Karpas-422 (cell line): ENCODE measurements around the gene ACOT7. TPM values are rescaled to one million over a fixed set of nuclear protein-coding genes. Genes with fewer than 3 reads are reported as not detected.
"Not testable (repeated sequence)": the region's sequence is repeated elsewhere in the genome, so short reads cannot be mapped to it uniquely, and the experiment has no call there.

Experiments used
- DNase-seq: peaks from one replicate; pipeline ENCODE4 v3.0.0-alpha.2; 2015
- H2AFZ ChIP-seq: fragments of 200-600 bp; sonication (generic); 2 replicates; pipeline ENCODE4 v1.6.1; 2014; ENCODE audit warnings: antibody characterized with exemption, low read length, mixed read lengths
- H3K27ac ChIP-seq: fragments of 200-600 bp; sonication (generic); 2 replicates; pipeline ENCODE4 v1.5.1; 2014; ENCODE audit warnings: mild to moderate bottlenecking, low read length, moderate library complexity
- H3K27me3 ChIP-seq: fragments of 200-600 bp; sonication (generic); 2 replicates; pipeline ENCODE4 v1.6.1; 2014; ENCODE audit warnings: low read length, mixed read lengths
- H3K36me3 ChIP-seq: fragments of 200-600 bp; sonication (generic); 2 replicates; pipeline ENCODE4 v1.6.1; 2014; ENCODE audit warnings: low read length, mixed read lengths; ENCODE audit not compliant: insufficient read depth
- H3K4me1 ChIP-seq: fragments of 200-600 bp; sonication (generic); 2 replicates; pipeline ENCODE4 v1.6.1; 2014; ENCODE audit warnings: mild to moderate bottlenecking, low read length, mixed read lengths
- H3K4me2 ChIP-seq: fragments of 200-600 bp; sonication (generic); 2 replicates; pipeline ENCODE4 v1.6.1; 2014; ENCODE audit warnings: low read length, low read depth, mild to moderate bottlenecking; ENCODE audit not compliant: poor library complexity, severe bottlenecking
- H3K4me3 ChIP-seq: fragments of 200-600 bp; sonication (generic); 2 replicates; pipeline ENCODE4 v1.5.1; 2014; ENCODE audit warnings: mild to moderate bottlenecking, antibody characterized with exemption, low read length, mixed read lengths
- H3K79me2 ChIP-seq: fragments of 200-600 bp; sonication (generic); 2 replicates; pipeline ENCODE4 v1.6.1; 2014; ENCODE audit warnings: mild to moderate bottlenecking, low read length, mixed read lengths
- H3K9ac ChIP-seq: fragments of 200-600 bp; sonication (generic); 2 replicates; pipeline ENCODE4 v1.6.0; 2014; ENCODE audit warnings: low read length
- H3K9me2 ChIP-seq: fragments of 200-600 bp; sonication (generic), shearing (Covaris generic); replicated peaks from 2 replicates; pipeline ENCODE4 v1.6.0; 2014; ENCODE audit warnings: mild to moderate bottlenecking, low read length, moderate library complexity; ENCODE audit not compliant: insufficient read depth
- H3K9me3 ChIP-seq: fragments of 300-700, 200-600 bp; sonication (generic); 2 replicates; pipeline ENCODE4 v1.6.1; 2014; ENCODE audit warnings: low read length, mixed read lengths
- H4K20me1 ChIP-seq: fragments of 200-600 bp; sonication (generic); 2 replicates; pipeline ENCODE4 v1.6.1; 2014; ENCODE audit warnings: mild to moderate bottlenecking, antibody characterized with exemption, low read length, low read depth; ENCODE audit not compliant: insufficient read depth
- total RNA-seq: library from RNA; depleted of rRNA; stranded (reverse); fragments of >200 nt; shearing (Covaris generic); gene quantifications from 2 replicates; pipeline ENCODE4 v1.2.3, GENCODE V29; 2014; ENCODE audit warnings: low replicate concordance

The ACOT7 gene
- total RNA-seq, 1 experiment from 2014 or later: 11.8 TPM

- Histone ChIP-seq H3K36me3 (no peaks in the 10 kb centered on the region; the same call in 1 of the 2 replicates), H3K4me2 (no peak overlapping the region), H3K27me3 (no peaks in the 10 kb centered on the region), H4K20me1 (no peaks in the 10 kb centered on the region), H3K9me3 (no peaks in the 10 kb centered on the region), H3K4me1 (no peaks in the 10 kb centered on the region), H3K9ac (no peak overlapping the region), H3K4me3 (no peak overlapping the region), H3K9me2 (no peaks in the 10 kb centered on the region), H2AFZ (no peak overlapping the region), H3K79me2 (no peaks in the 10 kb centered on the region), H3K27ac (no peak overlapping the region)
- DNase-seq: no peak
Observed at GRCh38 chr1:6309564-6309963, 84.0 kb downstream of the ACOT7 start.

DNA sequence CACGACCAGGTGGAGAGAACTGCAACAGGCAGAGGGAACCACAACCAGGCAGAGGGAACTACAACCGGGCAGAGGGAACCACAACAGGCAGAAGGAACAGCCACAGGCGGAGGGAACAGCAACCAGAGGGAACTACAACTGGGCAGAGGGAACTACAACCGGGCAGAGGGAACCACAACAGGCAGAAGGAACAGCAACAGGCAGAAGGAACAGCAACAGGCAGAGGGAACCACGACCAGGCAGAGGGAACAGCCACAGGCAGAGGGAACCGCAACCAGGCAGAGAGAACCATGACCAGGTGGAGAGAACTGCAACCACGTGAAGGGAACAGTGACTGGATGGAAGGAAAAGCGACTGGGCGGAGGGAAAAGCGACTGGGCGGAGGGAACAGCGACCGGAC, 85.1 kb downstream of the ACOT7 start:
- Histone ChIP-seq H3K4me1 (peaks cover 3% of the 10 kb centered on the region; the same call in 1 of the 2 replicates), H3K9me2 (no peaks in the 10 kb centered on the region), H3K27ac (no peak overlapping the region), H3K9ac (no peak overlapping the region), H3K79me2 (no peaks in the 10 kb centered on the region), H3K9me3 (no peaks in the 10 kb centered on the region), H3K4me2 (no peak overlapping the region), H4K20me1 (no peaks in the 10 kb centered on the region), H3K4me3 (no peak overlapping the region), H3K27me3 (no peaks in the 10 kb centered on the region), H2AFZ (no peak overlapping the region), H3K36me3 (no peaks in the 10 kb centered on the region; the same call in 1 of the 2 replicates)
- DNase-seq: no peak

- H3K9ac ChIP-seq, H2AFZ ChIP-seq, H3K79me2 ChIP-seq, H3K27ac ChIP-seq, H3K9me2 ChIP-seq, H4K20me1 ChIP-seq, H3K4me3 ChIP-seq, H3K4me1 ChIP-seq, H3K4me2 ChIP-seq, H3K27me3 ChIP-seq, H3K36me3 ChIP-seq, DNase-seq, H3K9me3 ChIP-seq: not testable (repeated sequence)
Observed at GRCh38 chr1:6307682-6308081, 85.9 kb downstream of the ACOT7 start.

GRCh38 chr1:6307099-6307498, 86.5 kb downstream of the ACOT7 start:
- Histone ChIP-seq H3K79me2 (no peaks in the 10 kb centered on the region), H3K9ac (no peak overlapping the region), H3K27me3 (no peaks in the 10 kb centered on the region), H4K20me1 (no peaks in the 10 kb centered on the region), H2AFZ (no peak overlapping the region), H3K4me1 (peaks cover 3% of the 10 kb centered on the region; the same call in 1 of the 2 replicates), H3K9me3 (no peaks in the 10 kb centered on the region), H3K4me2 (no peak overlapping the region), H3K4me3 (no peak overlapping the region), H3K36me3 (no peaks in the 10 kb centered on the region; the same call in 1 of the 2 replicates), H3K9me2 (no peaks in the 10 kb centered on the region), H3K27ac (no peak overlapping the region)
- DNase-seq: no peak

- Histone ChIP-seq H2AFZ (no peak overlapping the region), H3K9ac (no peak overlapping the region), H3K79me2 (no peaks in the 10 kb centered on the region), H3K4me1 (peaks cover 3% of the 10 kb centered on the region; the same call in 1 of the 2 replicates), H3K4me3 (no peak overlapping the region), H3K36me3 (no peaks in the 10 kb centered on the region), H3K27ac (no peak overlapping the region), H3K27me3 (no peaks in the 10 kb centered on the region), H4K20me1 (no peaks in the 10 kb centered on the region), H3K9me2 (no peaks in the 10 kb centered on the region), H3K4me2 (no peak overlapping the region), H3K9me3 (no peaks in the 10 kb centered on the region)
- DNase-seq: no peak
Observed at GRCh38 chr1:6303397-6304012, 90.1 kb downstream of the ACOT7 start.

- Histone ChIP-seq H3K4me3 (no peak overlapping the region), H3K9me2 (no peaks in the 10 kb centered on the region), H3K9ac (no peak overlapping the region), H3K9me3 (no peaks in the 10 kb centered on the region), H3K4me1 (peaks cover 3% of the 10 kb centered on the region; the same call in 1 of the 2 replicates), H4K20me1 (no peaks in the 10 kb centered on the region), H2AFZ (no peak overlapping the region), H3K4me2 (no peak overlapping the region), H3K79me2 (no peaks in the 10 kb centered on the region), H3K27me3 (no peaks in the 10 kb centered on the region), H3K27ac (no peak overlapping the region), H3K36me3 (no peaks in the 10 kb centered on the region)
- no peak for DNase-seq
Observed at GRCh38 chr1:6302568-6302967, 91.0 kb downstream of the ACOT7 start.

DNA sequence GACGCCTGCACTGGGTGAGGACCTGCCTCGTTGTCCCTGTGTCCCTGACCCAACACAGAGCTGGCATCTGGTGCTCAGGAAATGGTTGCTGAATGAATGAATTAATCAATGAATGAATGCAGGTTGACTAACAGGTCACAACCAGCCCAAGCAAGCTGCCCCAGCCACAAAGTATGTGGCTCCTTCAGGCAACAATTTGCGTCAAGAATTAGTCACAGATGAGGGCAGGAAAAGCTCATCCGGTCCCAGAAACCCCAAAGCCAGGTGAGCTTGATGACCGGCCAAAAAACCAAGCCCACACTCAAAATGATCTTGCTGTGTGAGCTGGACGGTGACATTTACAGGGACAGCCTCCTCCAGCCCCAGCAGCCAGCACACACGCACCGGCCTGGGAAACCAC, 92.0 kb downstream of the ACOT7 start:
- Histone ChIP-seq H3K4me1 (peaks cover 3% of the 10 kb centered on the region; the same call in 1 of the 2 replicates), H4K20me1 (no peaks in the 10 kb centered on the region), H2AFZ (no peak overlapping the region), H3K9ac (no peak overlapping the region), H3K9me3 (no peaks in the 10 kb centered on the region), H3K27me3 (no peaks in the 10 kb centered on the region), H3K4me3 (no peak overlapping the region), H3K36me3 (no peaks in the 10 kb centered on the region), H3K27ac (no peak overlapping the region), H3K79me2 (no peaks in the 10 kb centered on the region), H3K4me2 (no peak overlapping the region), H3K9me2 (no peaks in the 10 kb centered on the region)
- no peak for DNase-seq

GRCh38 chr1:6300342-6301048, 93.1 kb downstream of the ACOT7 start:
- Histone ChIP-seq H3K27me3 (no peaks in the 10 kb centered on the region), H3K27ac (no peak overlapping the region), H3K4me2 (no peak overlapping the region), H3K36me3 (no peaks in the 10 kb centered on the region), H3K9ac (no peak overlapping the region), H3K4me1 (peaks cover 3% of the 10 kb centered on the region; the same call in 1 of the 2 replicates), H3K9me2 (no peaks in the 10 kb centered on the region), H3K79me2 (no peaks in the 10 kb centered on the region), H2AFZ (no peak overlapping the region), H3K4me3 (no peak overlapping the region), H4K20me1 (no peaks in the 10 kb centered on the region), H3K9me3 (no peaks in the 10 kb centered on the region)
- no peak for DNase-seq
